Calu3 (cell line): ENCODE measurements around the gene ZNF407. TPM values are rescaled to one million over a fixed set of nuclear protein-coding genes. Genes with fewer than 3 reads are reported as not detected.

Experiments used
- BruUV-seq: library from RNA; stranded (reverse); fragments of 400-500 nt; replicated peaks from 2 replicates; lab custom pipeline; 2021; lab: Mats Ljungman, UMichigan
- CTCF ChIA-PET: fragments of 300-600 bp; sonication (Branson Sonifier 250); formaldehyde crosslinking; loops from one replicate; lab custom pipeline; 2022; ENCODE audit warnings: antibody characterized with exemption; lab: Charles Lee
- DNase-seq: peaks from one replicate; pipeline ENCODE4 v3.0.0; 2022
- H3K27ac Mint-ChIP-seq: one replicate; pipeline ENCODE4 v1.8.0; 2022; ENCODE audit warnings: mixed read lengths; ENCODE audit not compliant: unreplicated experiment
- H3K27me3 Mint-ChIP-seq: one replicate; pipeline ENCODE4 v1.8.0; 2022; ENCODE audit warnings: mixed read lengths; ENCODE audit not compliant: unreplicated experiment
- H3K36me3 Mint-ChIP-seq: one replicate; pipeline ENCODE4 v1.8.0; 2022; ENCODE audit warnings: mild to moderate bottlenecking, moderate library complexity, mixed read lengths; ENCODE audit not compliant: insufficient read depth, unreplicated experiment
- H3K4me1 Mint-ChIP-seq: one replicate; pipeline ENCODE4 v1.8.0; 2022; ENCODE audit warnings: mild to moderate bottlenecking, low read depth, mixed read lengths; ENCODE audit not compliant: unreplicated experiment
- H3K4me3 Mint-ChIP-seq: one replicate; pipeline ENCODE4 v1.8.0; 2022; ENCODE audit warnings: mild to moderate bottlenecking, low read depth, moderate library complexity, mixed read lengths; ENCODE audit not compliant: unreplicated experiment
- H3K9me3 Mint-ChIP-seq: one replicate; pipeline ENCODE4 v1.8.0; 2022; ENCODE audit warnings: low read depth, mixed read lengths; ENCODE audit not compliant: unreplicated experiment
- CTCF ChIP-seq: fragments of 200-600 bp; IDR thresholded peaks from one replicate; pipeline ENCODE4 v1.8.0; 2022; ENCODE audit warnings: antibody characterized with exemption; ENCODE audit not compliant: unreplicated experiment
- intact Hi-C: fragments of 100-400 bp; cut with micrococcal nuclease; formaldehyde crosslinking; loops from one replicate; pipeline ENCODE4 v1.10.0; 2022; ENCODE audit not compliant: unreplicated experiment
- total RNA-seq: library from RNA; stranded (reverse); gene quantifications from 2 replicates; pipeline ENCODE4 v1.2.3, GENCODE V29; 2022

ZNF407 gene
- total RNA-seq, 1 experiment from 2014 or later: 17.4 TPM

DNA sequence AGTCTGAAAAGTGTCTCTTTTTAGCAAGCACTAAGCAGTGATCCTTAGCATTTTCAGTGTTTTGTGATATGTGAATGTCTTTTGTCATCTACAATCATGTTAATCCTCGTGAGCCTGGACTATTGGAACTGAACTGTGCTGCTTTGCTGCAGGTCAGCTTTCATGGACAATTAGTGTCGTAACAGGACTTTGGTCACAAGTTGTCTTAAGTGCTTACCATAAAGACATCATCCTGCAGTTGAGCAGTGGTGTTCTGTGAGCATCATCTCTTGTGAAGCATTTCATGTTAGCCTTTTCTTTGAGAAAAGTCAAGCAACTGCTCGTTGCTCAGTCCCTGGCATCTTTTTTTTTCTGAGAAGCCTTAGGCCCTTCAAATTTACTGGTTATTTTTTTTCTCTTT, 135.9 kb downstream of the ZNF407 start:
- no peak for TF ChIP-seq CTCF
- CTCF ChIA-PET: interaction anchor here (0.7 kb wide), 1 partner anchor 239 kb away, joined by 3 read pairs; no protein-coding TSS in a partner anchor
- H3K9me3 Mint-ChIP-seq: no peaks in the 10 kb centered on the region
- no peak overlapping the region for H3K4me3 Mint-ChIP-seq
- no peak overlapping the region for H3K27ac Mint-ChIP-seq
- no peaks in the 10 kb centered on the region for H3K4me1 Mint-ChIP-seq
- no peaks in the 10 kb centered on the region for H3K36me3 Mint-ChIP-seq
- no peaks in the 10 kb centered on the region for H3K27me3 Mint-ChIP-seq
- no TSS peak for BruUV-seq
- intact Hi-C loops: no loop called here
- DNase-seq: no peak

- H3K4me1 Mint-ChIP-seq: no peaks in the 10 kb centered on the region
- BruUV-seq: no TSS peak
- H3K27ac Mint-ChIP-seq: no peak overlapping the region
- no peaks in the 10 kb centered on the region for H3K27me3 Mint-ChIP-seq
- intact Hi-C loops: no loop called here
- TF ChIP-seq CTCF: no peak
- CTCF ChIA-PET: no interaction called here
- H3K36me3 Mint-ChIP-seq: no peaks in the 10 kb centered on the region
- H3K9me3 Mint-ChIP-seq: no peaks in the 10 kb centered on the region
- no peak for DNase-seq
- no peak overlapping the region for H3K4me3 Mint-ChIP-seq
Measured at GRCh38 chr18:74734013-74734444, 136.4 kb downstream of the ZNF407 start.

DNA sequence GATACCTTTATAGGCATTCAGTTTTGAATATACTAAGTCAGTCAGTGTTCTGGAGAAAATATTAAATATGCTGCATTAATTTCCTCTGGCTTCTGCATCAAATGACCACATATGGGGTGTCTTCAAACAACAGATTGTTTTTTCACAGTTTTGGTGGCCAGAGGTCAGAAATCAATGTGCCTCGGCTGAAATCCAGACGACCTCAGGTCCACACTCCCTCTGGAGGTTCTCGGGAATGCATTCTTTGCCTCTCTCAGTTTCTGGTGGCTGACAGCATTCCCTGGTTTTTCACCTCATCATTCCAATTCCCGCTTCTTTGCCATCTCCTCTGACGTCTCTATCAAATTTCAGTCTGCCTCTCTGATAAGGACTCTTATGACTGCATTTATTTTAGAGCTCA, 142.3 kb downstream of the ZNF407 start:
- BruUV-seq: no TSS peak
- Mint-ChIP-seq H3K4me3 (no peak overlapping the region), H3K27me3 (no peaks in the 10 kb centered on the region), H3K36me3 (no peaks in the 10 kb centered on the region), H3K27ac (no peak overlapping the region), H3K9me3 (no peaks in the 10 kb centered on the region), H3K4me1 (no peaks in the 10 kb centered on the region)
- no peak for TF ChIP-seq CTCF
- no peak for DNase-seq
- CTCF ChIA-PET: no interaction called here
- intact Hi-C loops: no loop called here

DNA sequence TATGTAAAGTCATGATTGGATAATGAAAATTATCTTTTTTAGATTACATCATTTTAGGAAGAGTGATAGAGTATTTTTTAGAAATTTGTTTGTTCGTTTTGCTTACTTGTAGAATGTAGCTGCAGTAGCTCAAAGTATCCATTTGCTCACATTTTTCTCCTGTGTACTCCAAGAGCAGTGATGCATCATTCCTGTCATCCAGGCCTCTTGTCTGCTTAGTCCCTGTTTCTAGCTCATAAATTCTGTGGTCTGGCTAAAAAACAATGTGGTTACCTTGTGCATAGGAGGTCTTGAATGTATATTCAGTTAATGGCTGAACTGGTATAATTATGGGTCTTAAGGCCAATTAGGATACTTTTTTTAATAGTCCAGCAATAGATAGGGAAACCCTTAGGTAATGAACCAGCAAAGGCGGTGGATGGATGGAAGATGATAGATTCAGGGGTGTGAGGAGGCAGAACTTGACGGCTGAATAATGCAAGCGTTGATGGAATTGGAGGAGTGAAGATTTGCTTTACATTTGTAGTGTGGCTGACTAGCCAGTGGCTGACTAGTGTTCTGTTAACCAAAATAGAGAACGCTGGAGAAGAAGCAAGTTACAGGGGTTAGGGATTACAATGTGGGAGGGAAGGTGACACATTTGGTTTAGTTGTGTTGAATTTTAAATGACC, 145.0 kb downstream of the ZNF407 start:
- Mint-ChIP-seq H3K36me3 (no peaks in the 10 kb centered on the region), H3K27me3 (no peaks in the 10 kb centered on the region), H3K4me3 (no peak overlapping the region), H3K4me1 (peaks cover 11% of the 10 kb centered on the region), H3K9me3 (no peaks in the 10 kb centered on the region), H3K27ac (no peak overlapping the region)
- no TSS peak for BruUV-seq
- intact Hi-C loops: no loop called here
- TF ChIP-seq CTCF: no peak
- DNase-seq: no peak
- CTCF ChIA-PET: no interaction called here
